Spinal cord (tissue), 10 donors: ENCODE measurements around the gene PARVG. TPM values are rescaled to one million over a fixed set of nuclear protein-coding genes. Genes with fewer than 3 reads are reported as not detected.

Experiments
- DNase-seq, 6 donors: peaks; one replicate each; pipeline versions ENCODE4 v3.0.0 to v3.0.0-alpha.2; 2013 to 2015; ENCODE audit warnings: low spot score in 6 of 6, low read depth in 4 of 6
- H3K27ac ChIP-seq: one replicate; pipeline ENCODE4 v1.5.1; 2013; ENCODE audit warnings: low read depth, low read length, control low read depth
- H3K27me3 ChIP-seq: one replicate; pipeline ENCODE4 v1.6.1; 2013; ENCODE audit warnings: low read length; ENCODE audit not compliant: control insufficient read depth, insufficient read depth
- H3K36me3 ChIP-seq: one replicate; pipeline ENCODE4 v1.6.1; 2013; ENCODE audit warnings: low read length; ENCODE audit not compliant: control insufficient read depth, insufficient read depth
- H3K4me1 ChIP-seq: one replicate; pipeline ENCODE4 v1.6.1; 2013; ENCODE audit warnings: low read length; ENCODE audit not compliant: control insufficient read depth, insufficient read depth
- H3K4me3 ChIP-seq: one replicate; pipeline ENCODE4 v1.5.1; 2013; ENCODE audit warnings: low read depth, low read length, control low read depth
- H3K9me3 ChIP-seq: one replicate; pipeline ENCODE4 v1.6.1; 2013; ENCODE audit warnings: low read length; ENCODE audit not compliant: control insufficient read depth, insufficient read depth
- WGBS: methylation state at CpG from one replicate; pipeline ENCODE4 v1.1.5; 2013; ENCODE audit warnings: missing lambda C conversion rate; ENCODE audit not compliant: insufficient coverage; 5-methylcytosine and 5-hydroxymethylcytosine counted together
- polyA plus RNA-seq, 2 donors: library from polyadenylated mRNA; unstranded; fragments of 120-200 nt; gene quantifications; one replicate each; pipeline ENCODE4 v1.2.1, GENCODE V29; 2013; ENCODE audit not compliant: insufficient read length in 2 of 2
- total RNA-seq, 2 donors: library from RNA; depleted of rRNA in 1 of 2; stranded (reverse); fragments of 120-200 nt in 1 of 2; fragments of >200 nt in 1 of 2; gene quantifications; one replicate each; pipeline versions ENCODE4 v1.2.3 to v1.2.4, GENCODE V29; 2013 to 2014
- donor health status: healthy.

PARVG gene
- total and polyA plus RNA-seq, 4 donors: 5.8 to 7.3 (median 6.5) TPM

GRCh38 chr22:44139773-44140172 is 41.0 kb upstream of the PARVG start:
- Histone ChIP-seq H3K4me3 (no peak overlapping the region), H3K27ac (no peak overlapping the region), H3K36me3 (peaks cover 17% of the 10 kb centered on the region), H3K9me3 (no peaks in the 10 kb centered on the region), H3K4me1 (peaks cover 21% of the 10 kb centered on the region), H3K27me3 (no peaks in the 10 kb centered on the region)
- 90% methylated on average over 5 of the region's 6 CpGs for WGBS
- DNase-seq: no peak

- Histone ChIP-seq H3K4me3 (no peak overlapping the region), H3K27me3 (no peaks in the 10 kb centered on the region), H3K36me3 (peaks cover 8% of the 10 kb centered on the region), H3K9me3 (no peaks in the 10 kb centered on the region), H3K27ac (no peak overlapping the region), H3K4me1 (peaks cover 44% of the 10 kb centered on the region)
- DNase-seq: peak in 1 of 6 donors; percentile 61
- WGBS: 69% methylated on average over 15 of the region's 16 CpGs
Observed at GRCh38 chr22:44142421-44143104, 38.2 kb upstream of the PARVG start.

GRCh38 chr22:44143105-44143474 is 37.6 kb upstream of the PARVG start:
- H3K27ac ChIP-seq: no peak overlapping the region
- no peak for DNase-seq
- H3K27me3 ChIP-seq: no peaks in the 10 kb centered on the region
- peaks cover 49% of the 10 kb centered on the region for H3K4me1 ChIP-seq
- peaks cover 7% of the 10 kb centered on the region for H3K36me3 ChIP-seq
- no peaks in the 10 kb centered on the region for H3K9me3 ChIP-seq
- 55% methylated on average over 4 of the region's 4 CpGs for WGBS
- no peak overlapping the region for H3K4me3 ChIP-seq

GRCh38 chr22:44143579-44143978 is 37.1 kb upstream of the PARVG start:
- Histone ChIP-seq H3K27ac (no peak overlapping the region), H3K36me3 (peaks cover 7% of the 10 kb centered on the region), H3K9me3 (no peaks in the 10 kb centered on the region), H3K4me1 (peaks cover 52% of the 10 kb centered on the region), H3K27me3 (no peaks in the 10 kb centered on the region), H3K4me3 (no peak overlapping the region)
- no peak for DNase-seq
- 48% methylated on average over 5 of the region's 9 CpGs for WGBS

- peaks cover 7% of the 10 kb centered on the region for H3K36me3 ChIP-seq
- no peaks in the 10 kb centered on the region for H3K9me3 ChIP-seq
- no peak overlapping the region for H3K27ac ChIP-seq
- H3K27me3 ChIP-seq: no peaks in the 10 kb centered on the region
- H3K4me3 ChIP-seq: no peak overlapping the region
- WGBS: 84% methylated on average over 10 of the region's 10 CpGs
- H3K4me1 ChIP-seq: peaks cover 52% of the 10 kb centered on the region
- DNase-seq: no peak
Observed at GRCh38 chr22:44144046-44144569, 36.6 kb upstream of the PARVG start.

- DNase-seq: no peak
- Histone ChIP-seq H3K27me3 (no peaks in the 10 kb centered on the region), H3K36me3 (peaks cover 4% of the 10 kb centered on the region), H3K4me1 (peaks cover 52% of the 10 kb centered on the region), H3K27ac (no peak overlapping the region), H3K4me3 (no peak overlapping the region), H3K9me3 (no peaks in the 10 kb centered on the region)
- WGBS: 78% methylated on average over 8 of the region's 8 CpGs
Observed at GRCh38 chr22:44145544-44145943, 35.2 kb upstream of the PARVG start.

GRCh38 chr22:44146088-44146861 is 34.5 kb upstream of the PARVG start:
- no peak for DNase-seq
- Histone ChIP-seq H3K27me3 (no peaks in the 10 kb centered on the region), H3K9me3 (no peaks in the 10 kb centered on the region), H3K27ac (no peak overlapping the region), H3K4me1 (peaks cover 52% of the 10 kb centered on the region), H3K4me3 (no peak overlapping the region), H3K36me3 (peaks cover 3% of the 10 kb centered on the region)
- WGBS: 88% methylated on average over 30 of the region's 33 CpGs

GRCh38 chr22:44147008-44147645 is 33.6 kb upstream of the PARVG start:
- peaks cover 3% of the 10 kb centered on the region for H3K36me3 ChIP-seq
- no peaks in the 10 kb centered on the region for H3K9me3 ChIP-seq
- 61% methylated on average over 12 of the region's 12 CpGs for WGBS
- H3K4me1 ChIP-seq: peaks cover 52% of the 10 kb centered on the region
- H3K27ac ChIP-seq: no peak overlapping the region
- no peaks in the 10 kb centered on the region for H3K27me3 ChIP-seq
- DNase-seq: no peak
- no peak overlapping the region for H3K4me3 ChIP-seq

- no peak overlapping the region for H3K27ac ChIP-seq
- no peaks in the 10 kb centered on the region for H3K27me3 ChIP-seq
- H3K4me1 ChIP-seq: peaks cover 45% of the 10 kb centered on the region
- H3K4me3 ChIP-seq: no peak overlapping the region
- peak in 2 of 6 donors; percentile 73 to 96 for DNase-seq
- H3K9me3 ChIP-seq: no peaks in the 10 kb centered on the region
- 44% methylated on average over 22 of the region's 27 CpGs for WGBS
- peaks cover 3% of the 10 kb centered on the region for H3K36me3 ChIP-seq
Observed at GRCh38 chr22:44147821-44148574, 32.7 kb upstream of the PARVG start.
